ENCODE measurements around the gene TP63.

GRCh38 chr3:189778340-189778950 is 147.3 kb downstream of the TP63 start:
- TF ChIP-seq CTCF (IDR thresholded peaks at IDR 0.05; ENCODE audit: low read length) (no peak), EZH2 (IDR thresholded peaks at IDR 0.05; ENCODE audit: borderline replicate concordance, low read length) (no peak)
